ENCODE measurements around the gene APLNR. TPM values are rescaled to one million over a fixed set of nuclear protein-coding genes. Genes with fewer than 3 reads are reported as not detected.

APLNR gene
- total and polyA plus RNA-seq, 2 donors (not counting 3 experiments of a cell fraction or from before 2014, with no cell fraction given), result 0.04 to 0.38 TPM

DNA sequence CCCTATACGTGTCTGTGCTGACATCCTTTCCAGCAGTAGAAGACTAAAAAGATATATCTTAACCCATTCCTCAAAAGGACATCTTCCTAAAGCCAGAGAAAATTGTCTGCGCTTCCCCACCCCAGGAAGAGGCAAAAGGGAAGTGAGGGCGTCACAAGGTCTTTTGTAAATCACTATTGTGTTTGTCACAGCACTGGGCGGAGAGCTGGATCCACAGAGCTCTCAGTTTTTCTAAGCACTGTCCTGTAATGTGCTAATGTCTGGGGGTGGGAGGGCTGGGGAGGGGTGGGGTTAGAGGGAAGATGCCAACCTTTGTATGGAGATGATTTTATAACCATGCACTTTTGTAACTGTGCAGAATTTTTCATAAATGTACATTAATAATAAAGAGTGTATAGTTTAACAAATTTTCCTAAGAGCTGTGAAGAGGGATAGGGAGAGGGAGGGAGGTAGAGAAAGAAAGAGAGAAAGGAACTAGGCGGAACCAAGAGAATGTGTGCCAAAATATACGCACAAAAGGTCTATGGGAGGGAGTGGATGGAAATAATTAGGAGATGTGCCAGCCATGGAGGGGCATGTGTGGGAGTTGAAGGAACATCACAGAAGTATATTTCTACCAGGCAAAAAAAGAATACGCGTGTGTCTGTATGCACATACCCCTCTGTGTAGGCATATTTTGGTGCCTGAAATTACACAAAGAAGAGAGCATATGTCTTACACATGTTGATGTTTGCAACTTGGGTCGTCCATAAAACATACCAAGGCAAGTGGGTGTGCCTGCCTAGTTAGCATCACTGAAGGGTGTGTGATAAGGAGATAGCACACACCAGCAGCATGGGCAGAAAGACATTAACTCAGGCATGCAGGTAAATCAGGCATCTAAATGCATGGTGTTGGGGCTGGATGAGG lies 45.5 kb downstream of the APLNR start:
- no peak for DNase-seq (ENCODE audit: low read depth, low spot score)
- H3K9me1 ChIP-seq (replicated peaks; ENCODE audit: control insufficient read depth, extremely low read depth, insufficient read depth, low read length), result no peaks in the 10 kb centered on the region
- FAIRE-seq, result no peak
- H3K9ac ChIP-seq (replicated peaks; ENCODE audit: extremely low read depth, insufficient read depth, low read length), result no peak overlapping the region
- no peaks in the 10 kb centered on the region for H3K36me3 ChIP-seq (ENCODE audit: control insufficient read depth in 2 of 2, extremely low read depth in 1 of 2, insufficient read depth in 2 of 2, low read length in 2 of 2)
- intact Hi-C loops (cut with micrococcal nuclease) (no loop called here), dilution Hi-C loops (cut with MboI; ENCODE audit: extremely low pct_ligation_motif_present, low sequenced_read_pairs) (no loop called here)
- no peaks in the 10 kb centered on the region for H4K20me1 ChIP-seq (replicated peaks; ENCODE audit: control insufficient read depth, extremely low read depth, insufficient read depth, low read length)
- H3K9me3 ChIP-seq (replicated peaks; ENCODE audit: control insufficient read depth, insufficient read depth, low read length), result no peaks in the 10 kb centered on the region
- no peak overlapping the region for H3K4me3 ChIP-seq (replicated peaks in 1 of 3; ENCODE audit: insufficient read depth in 1 of 3, low read depth in 1 of 3, low read length in 3 of 3)
- no peak for TF ChIP-seq POLR2A (IDR thresholded peaks at IDR 0.05; ENCODE audit: low read depth, low read length)
- TF ChIP-seq POLR2AphosphoS5 (IDR thresholded peaks at IDR 0.05; ENCODE audit: insufficient read depth, low read depth, low read length), result no peak
- no peak for TF ChIP-seq FOS (IDR thresholded peaks at IDR 0.05; ENCODE audit: borderline replicate concordance, insufficient read depth, low read length)
- no peak for TF ChIP-seq EZH2 (IDR thresholded peaks at IDR 0.05; ENCODE audit: borderline replicate concordance, low read depth, low read length, severe bottlenecking)
- TF ChIP-seq, protein P1, sequence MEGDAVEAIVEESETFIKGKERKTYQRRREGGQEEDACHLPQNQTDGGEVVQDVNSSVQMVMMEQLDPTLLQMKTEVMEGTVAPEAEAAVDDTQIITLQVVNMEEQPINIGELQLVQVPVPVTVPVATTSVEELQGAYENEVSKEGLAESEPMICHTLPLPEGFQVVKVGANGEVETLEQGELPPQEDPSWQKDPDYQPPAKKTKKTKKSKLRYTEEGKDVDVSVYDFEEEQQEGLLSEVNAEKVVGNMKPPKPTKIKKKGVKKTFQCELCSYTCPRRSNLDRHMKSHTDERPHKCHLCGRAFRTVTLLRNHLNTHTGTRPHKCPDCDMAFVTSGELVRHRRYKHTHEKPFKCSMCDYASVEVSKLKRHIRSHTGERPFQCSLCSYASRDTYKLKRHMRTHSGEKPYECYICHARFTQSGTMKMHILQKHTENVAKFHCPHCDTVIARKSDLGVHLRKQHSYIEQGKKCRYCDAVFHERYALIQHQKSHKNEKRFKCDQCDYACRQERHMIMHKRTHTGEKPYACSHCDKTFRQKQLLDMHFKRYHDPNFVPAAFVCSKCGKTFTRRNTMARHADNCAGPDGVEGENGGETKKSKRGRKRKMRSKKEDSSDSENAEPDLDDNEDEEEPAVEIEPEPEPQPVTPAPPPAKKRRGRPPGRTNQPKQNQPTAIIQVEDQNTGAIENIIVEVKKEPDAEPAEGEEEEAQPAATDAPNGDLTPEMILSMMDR (IDR thresholded peaks at IDR 0.05; ENCODE audit: extremely low read depth in 1 of 2, insufficient read depth in 1 of 2, low read depth in 1 of 2, low read length in 2 of 2), result no peak
- TF ChIP-seq MYC (IDR thresholded peaks at IDR 0.05; ENCODE audit: low read depth, low read length), result no peak
- no peak for TF ChIP-seq JUN (IDR thresholded peaks at IDR 0.05; ENCODE audit: borderline replicate concordance, insufficient read depth, insufficient read length, low read depth)
- TF ChIP-seq GATA2 (IDR thresholded peaks at IDR 0.05; ENCODE audit: insufficient read depth, insufficient read length, low read depth, low read length), result no peak
- TF ChIP-seq MAX (IDR thresholded peaks at IDR 0.05; ENCODE audit: insufficient read depth, insufficient read length), result no peak
- H3K27me3 ChIP-seq (ENCODE audit: control insufficient read depth in 2 of 2, insufficient read depth in 2 of 2, low read length in 2 of 2), result peaks cover 2 to 4% of the 10 kb centered on the region in 2 experiments
- no peak overlapping the region for H2AFZ ChIP-seq (ENCODE audit: low read depth, low read length)
- H3K4me2 ChIP-seq (ENCODE audit: insufficient read depth, low read length), result no peak overlapping the region
- peaks cover 3% of the 10 kb centered on the region for H3K4me1 ChIP-seq (ENCODE audit: control insufficient read depth, extremely low read depth, insufficient read depth, low read length)
- H3K79me2 ChIP-seq (ENCODE audit: control insufficient read depth, insufficient read depth, low read length), result no peaks in the 10 kb centered on the region
- ChIA-PET CTCF (no interaction called here), POLR2A (no interaction called here)
- no TSS peak for BruUV-seq (replicated peaks)
- H3K27ac ChIP-seq (ENCODE audit: insufficient read depth, low read depth, low read length), result no peak overlapping the region
